B cell (primary cell): Measurements from ENCODE around the gene GMPPA. TPM values are rescaled to one million over a fixed set of nuclear protein-coding genes. Genes with fewer than 3 reads are reported as not detected.

Experiments used
- ATAC-seq: fragments of 200-7000 bp; cut with Tn5 transposase; one replicate; pipeline ENCODE4 v1.10.0; 2021; ENCODE audit warnings: low read depth, mild to moderate bottlenecking, moderate number of reproducible peaks, moderate library complexity
- CTCF ChIA-PET: fragments of 350-600 bp; sonication (Branson Sonifier 250); formaldehyde crosslinking; loops from one replicate; lab custom pipeline; 2021; ENCODE audit warnings: antibody characterized with exemption, inconsistent platforms; lab: Charles Lee
- POLR2A ChIA-PET: fragments of 350-600 bp; sonication (Branson Sonifier 250); formaldehyde crosslinking; loops from one replicate; lab custom pipeline; 2021; ENCODE audit warnings: antibody characterized with exemption; lab: Charles Lee
- DNase-seq: peaks from one replicate; pipeline ENCODE4 v3.0.0; 2013
- H2AFZ ChIP-seq: 2 replicates; pipeline ENCODE4 v1.6.1; 2012; ENCODE audit warnings: mild to moderate bottlenecking, low read depth, low read length; ENCODE audit not compliant: insufficient read depth, poor library complexity, severe bottlenecking
- H3K27ac ChIP-seq, 2 donors: 1 replicate in 1 of 2; 2 replicates in 1 of 2; pipeline ENCODE4 v1.5.1; 2012 to 2013; ENCODE audit warnings: low read length in 2 of 2, mild to moderate bottlenecking in 2 of 2, moderate library complexity in 1 of 2
- H3K27me3 ChIP-seq, 4 experiments: fragments of 200-600 bp in 1 of 4; sonication (generic) in 1 of 4; replicated peaks in 1 of 4; 1 replicate in 2 of 4; 2 replicates in 2 of 4; pipeline versions ENCODE4 v1.6.1 to v1.7.0; 2013 to 2016; ENCODE audit warnings: low read length in 3 of 4, mild to moderate bottlenecking in 2 of 4, mixed read lengths in 1 of 4, moderate library complexity in 1 of 4; ENCODE audit not compliant: insufficient read depth in 4 of 4, control insufficient read depth in 3 of 4; ENCODE audit errors: control extremely low read depth in 1 of 4
- H3K36me3 ChIP-seq, 2 experiments: replicated peaks in 1 of 2; 1 replicate in 1 of 2; 2 replicates in 1 of 2; pipeline versions ENCODE4 v1.6.1 to v1.7.1; 2013; ENCODE audit warnings: low read length in 1 of 2; ENCODE audit not compliant: insufficient read depth in 2 of 2, control insufficient read depth in 1 of 2; ENCODE audit errors: control extremely low read depth in 1 of 2, extremely low read depth in 1 of 2
- H3K4me1 ChIP-seq, 2 donors: fragments of 200-600 bp in 1 of 2; sonication (generic) in 1 of 2; 1 replicate in 1 of 2; 2 replicates in 1 of 2; pipeline versions ENCODE4 v1.5.1 to v1.6.1; 2013 to 2017; ENCODE audit warnings: low read length in 2 of 2; ENCODE audit not compliant: control insufficient read depth in 2 of 2, insufficient read depth in 2 of 2
- H3K4me2 ChIP-seq: replicated peaks from 2 replicates; pipeline ENCODE3; 2012; ENCODE audit warnings: mild to moderate bottlenecking, low read depth, low read length; ENCODE audit not compliant: poor library complexity, severe bottlenecking
- H3K4me3 ChIP-seq, 5 experiments: fragments of 200-600 bp in 1 of 5; sonication (generic) in 1 of 5; 1 replicate in 3 of 5; 2 replicates in 2 of 5; pipeline versions ENCODE4 v1.5.1 to v1.7.0; 2011 to 2016; ENCODE audit warnings: low read length in 4 of 5, mild to moderate bottlenecking in 4 of 5, low read depth in 2 of 5, control low read depth in 1 of 5, moderate library complexity in 1 of 5; ENCODE audit not compliant: insufficient read depth in 1 of 5; ENCODE audit errors: control extremely low read depth in 1 of 5, extremely low read depth in 1 of 5
- H3K79me2 ChIP-seq: fragments of 200-600 bp; sonication (generic); one replicate; pipeline ENCODE4 v1.6.0; 2016; ENCODE audit warnings: low read length; ENCODE audit not compliant: control insufficient read depth, insufficient read depth
- H3K9ac ChIP-seq: fragments of 200-600 bp; sonication (generic); 2 replicates; pipeline ENCODE4 v1.6.1; 2017; ENCODE audit warnings: mild to moderate bottlenecking, low read length, moderate library complexity
- H3K9me3 ChIP-seq, 3 donors: one replicate each; pipeline versions ENCODE4 v1.6.1 to v1.7.1; 2013; ENCODE audit warnings: low read length in 2 of 3; ENCODE audit not compliant: control insufficient read depth in 2 of 3, insufficient read depth in 1 of 3; ENCODE audit errors: control extremely low read depth in 1 of 3
- H4K20me1 ChIP-seq: 2 replicates; pipeline ENCODE4 v1.6.0; 2012; ENCODE audit warnings: mild to moderate bottlenecking, low read length; ENCODE audit not compliant: insufficient read depth, control insufficient read depth, poor library complexity, severe bottlenecking
- H3K27ac Mint-ChIP-seq: one replicate; pipeline ENCODE4 v1.8.0; 2021; ENCODE audit warnings: mixed read lengths
- H3K27me3 Mint-ChIP-seq: one replicate; pipeline ENCODE4 v1.8.0; 2021; ENCODE audit warnings: mixed read lengths
- H3K4me1 Mint-ChIP-seq: one replicate; pipeline ENCODE4 v1.8.0; 2021; ENCODE audit warnings: mixed read lengths
- H3K4me3 Mint-ChIP-seq: one replicate; pipeline ENCODE4 v1.8.0; 2021; ENCODE audit warnings: mixed read lengths
- H3K9me3 Mint-ChIP-seq: one replicate; pipeline ENCODE4 v1.8.0; 2022; ENCODE audit warnings: mixed read lengths; ENCODE audit not compliant: insufficient read depth
- EZH2 ChIP-seq: IDR thresholded peaks from 2 replicates; pipeline ENCODE4 v1.6.1; 2012; ENCODE audit warnings: borderline replicate concordance, low read depth, mild to moderate bottlenecking, moderate library complexity, low read length; ENCODE audit not compliant: insufficient read depth, poor library complexity, severe bottlenecking
- WGBS: methylation state at CpG from one replicate; pipeline ENCODE4 v1.1.5; 2013; ENCODE audit warnings: missing lambda C conversion rate; ENCODE audit not compliant: insufficient coverage; 5-methylcytosine and 5-hydroxymethylcytosine counted together
- intact Hi-C: fragments of 100-400 bp; cut with micrococcal nuclease; formaldehyde crosslinking; loops from one replicate; pipeline ENCODE4 v1.10.0; 2022
- polyA plus RNA-seq: library from polyadenylated mRNA; depleted of rRNA; stranded (reverse); fragments of >200 nt; gene quantifications from 2 replicates; pipeline ENCODE4 v1.2.3, GENCODE V29; 2012
- total RNA-seq, 2 donors: library from RNA; stranded (reverse); fragments of 120-200 nt in 1 of 2; gene quantifications; 1 replicate in 1 of 2; 2 replicates in 1 of 2; pipeline versions ENCODE4 v1.2.3 to v1.2.4, GENCODE V29; 2013 to 2022
- TF ChIP-seq, protein P1 (sequence below): fragments of 200-600 bp; IDR thresholded peaks from one replicate; pipeline ENCODE4 v1.8.0; 2022; ENCODE audit warnings: antibody characterized with exemption, mild to moderate bottlenecking

Gene GMPPA
- total and polyA plus RNA-seq, 2 donors (not counting 1 experiment from before 2014, with no cell fraction given), result 27.8 to 67.9 TPM

- peak; percentile 28 for ATAC-seq
Observed at GRCh38 chr2:219483451-219484342, 15.0 kb upstream of the GMPPA start.

More at GRCh38 chr2:219483451-219484342, 15.0 kb upstream of the GMPPA start:
- Histone ChIP-seq H3K4me2 (peak overlapping the region; percentile 79), H4K20me1 (no peaks in the 10 kb centered on the region), H3K79me2 (no peaks in the 10 kb centered on the region), H3K4me3 (peak overlapping the region in 4 of 5 experiments; percentile 4 to 37 (median 27)), H3K4me1 (peaks cover 7 to 16% of the 10 kb centered on the region in 2 donors), H3K36me3 (no peaks in the 10 kb centered on the region), H3K9me3 (peaks cover 0 to 3% (median 0%) of the 10 kb centered on the region in 3 donors), H3K27me3 (peaks cover 0 to 60% (median 19%) of the 10 kb centered on the region in 4 experiments), H3K9ac (peak overlapping the region; percentile 35), H2AFZ (peak overlapping the region; percentile 70), H3K27ac (no peak overlapping the region)
- WGBS, result 17% methylated on average over 58 of the region's 58 CpGs
- DNase-seq, result peak; percentile 15
- H3K4me3 Mint-ChIP-seq, result peak overlapping the region; percentile 65
- TF ChIP-seq EZH2, result no peak
- TF ChIP-seq, protein P1, sequence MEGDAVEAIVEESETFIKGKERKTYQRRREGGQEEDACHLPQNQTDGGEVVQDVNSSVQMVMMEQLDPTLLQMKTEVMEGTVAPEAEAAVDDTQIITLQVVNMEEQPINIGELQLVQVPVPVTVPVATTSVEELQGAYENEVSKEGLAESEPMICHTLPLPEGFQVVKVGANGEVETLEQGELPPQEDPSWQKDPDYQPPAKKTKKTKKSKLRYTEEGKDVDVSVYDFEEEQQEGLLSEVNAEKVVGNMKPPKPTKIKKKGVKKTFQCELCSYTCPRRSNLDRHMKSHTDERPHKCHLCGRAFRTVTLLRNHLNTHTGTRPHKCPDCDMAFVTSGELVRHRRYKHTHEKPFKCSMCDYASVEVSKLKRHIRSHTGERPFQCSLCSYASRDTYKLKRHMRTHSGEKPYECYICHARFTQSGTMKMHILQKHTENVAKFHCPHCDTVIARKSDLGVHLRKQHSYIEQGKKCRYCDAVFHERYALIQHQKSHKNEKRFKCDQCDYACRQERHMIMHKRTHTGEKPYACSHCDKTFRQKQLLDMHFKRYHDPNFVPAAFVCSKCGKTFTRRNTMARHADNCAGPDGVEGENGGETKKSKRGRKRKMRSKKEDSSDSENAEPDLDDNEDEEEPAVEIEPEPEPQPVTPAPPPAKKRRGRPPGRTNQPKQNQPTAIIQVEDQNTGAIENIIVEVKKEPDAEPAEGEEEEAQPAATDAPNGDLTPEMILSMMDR, result no peak
- H3K27me3 Mint-ChIP-seq, result peaks cover 63% of the 10 kb centered on the region
- H3K4me1 Mint-ChIP-seq, result peaks cover 10% of the 10 kb centered on the region
- ChIA-PET CTCF (interaction anchor here (1.4 kb wide), 1 partner anchor 46 kb away, joined by 5 read pairs; no protein-coding TSS in a partner anchor), POLR2A (no interaction called here)
- no peaks in the 10 kb centered on the region for H3K9me3 Mint-ChIP-seq
- intact Hi-C loops, result no loop called here
- H3K27ac Mint-ChIP-seq, result no peak overlapping the region
